Smooth muscle cell (in vitro differentiated cells): Measurements from ENCODE around the gene TLR2. TPM values are rescaled to one million over a fixed set of nuclear protein-coding genes. Genes with fewer than 3 reads are reported as not detected.
"Not testable (repeated sequence)": the region's sequence is repeated elsewhere in the genome, so short reads cannot be mapped to it uniquely, and the experiment has no call there.

Experiments
- DNase-seq: peaks from one replicate; lab custom pipeline; 2025; ENCODE audit not compliant: unreplicated experiment; lab: John Stamatoyannopoulos, UW
- H2AFZ ChIP-seq: fragments of 200-600 bp; sonication (generic); 2 replicates; pipeline ENCODE4 v1.6.0; 2016; ENCODE audit warnings: antibody characterized with exemption, low read depth, mild to moderate bottlenecking
- H3F3A ChIP-seq: fragments of 200-600 bp; sonication (generic); 2 replicates; pipeline ENCODE4 v1.6.0; 2017; ENCODE audit warnings: antibody characterized with exemption, low read depth
- H3K27ac ChIP-seq: fragments of 200-600 bp; sonication (generic); 2 replicates; pipeline ENCODE4 v1.5.1; 2016; ENCODE audit warnings: low read depth, mild to moderate bottlenecking
- H3K27me3 ChIP-seq: fragments of 200-600 bp; sonication (generic); 2 replicates; pipeline ENCODE4 v1.6.1; 2016; ENCODE audit warnings: low read depth, mild to moderate bottlenecking
- H3K36me3 ChIP-seq: fragments of 200-600 bp; sonication (generic); 2 replicates; pipeline ENCODE4 v1.5.1; 2016; ENCODE audit warnings: low read depth
- H3K4me1 ChIP-seq: fragments of 200-600 bp; sonication (generic); 2 replicates; pipeline ENCODE4 v1.5.1; 2016; ENCODE audit warnings: low read depth
- H3K4me2 ChIP-seq: fragments of 200-600 bp; sonication (generic); 2 replicates; pipeline ENCODE4 v1.6.0; 2016; ENCODE audit warnings: mild to moderate bottlenecking
- H3K4me3 ChIP-seq: fragments of 200-600 bp; sonication (generic); 2 replicates; pipeline ENCODE4 v1.5.1; 2016; ENCODE audit warnings: mild to moderate bottlenecking
- H3K79me2 ChIP-seq: fragments of 200-600 bp; sonication (generic); 2 replicates; pipeline ENCODE4 v1.6.0; 2016; ENCODE audit warnings: low read depth, mild to moderate bottlenecking
- H3K9ac ChIP-seq: fragments of 200-600 bp; sonication (generic); 2 replicates; pipeline ENCODE4 v1.6.0; 2016; ENCODE audit warnings: low read depth
- H3K9me3 ChIP-seq: fragments of 200-600 bp; sonication (generic); replicated peaks from 2 replicates; pipeline ENCODE4 v1.5.1; 2016; ENCODE audit warnings: low read depth
- H4K20me1 ChIP-seq: fragments of 200-600 bp; sonication (generic); 2 replicates; pipeline ENCODE4 v1.6.0; 2016; ENCODE audit warnings: low read depth
- CTCF ChIP-seq: fragments of 200-600 bp; sonication (generic); IDR thresholded peaks from 2 replicates; pipeline ENCODE4 v1.5.1; 2017; ENCODE audit warnings: borderline replicate concordance, mild to moderate bottlenecking, antibody characterized with exemption; ENCODE audit not compliant: insufficient read depth, poor library complexity, severe bottlenecking
- WGBS: methylation state at CpG from one replicate; pipeline ENCODE4 v1.1.7; 2016; ENCODE audit warnings: low lambda C conversion rate; 5-methylcytosine and 5-hydroxymethylcytosine counted together
- polyA plus RNA-seq: library from polyadenylated mRNA; unstranded; fragments of >200 nt; fragmentation: Nextera tagmentation; extraction: Ambion mirVana; gene quantifications from 2 replicates; pipeline ENCODE4 v1.2.1, GENCODE V29; 2016
- total RNA-seq: library from RNA; depleted of rRNA; stranded (reverse); fragments of >200 nt; gene quantifications from 2 replicates; pipeline ENCODE4 v1.2.3, GENCODE V29; 2014

Gene TLR2
- total and polyA plus RNA-seq, 2 experiments from 2014 or later: not detected

- Histone ChIP-seq H3K4me2 (no peak overlapping the region), H3K27ac (no peak overlapping the region), H3F3A (no peaks in the 10 kb centered on the region), H3K27me3 (no peaks in the 10 kb centered on the region), H3K4me1 (no peaks in the 10 kb centered on the region), H2AFZ (no peak overlapping the region), H3K4me3 (no peak overlapping the region), H3K9me3 (no peaks in the 10 kb centered on the region), H3K79me2 (no peaks in the 10 kb centered on the region), H3K9ac (no peak overlapping the region), H3K36me3 (no peaks in the 10 kb centered on the region), H4K20me1 (no peaks in the 10 kb centered on the region)
- TF ChIP-seq CTCF: no peak
- WGBS: 88% methylated on average over 1 of the region's 1 CpG
- DNase-seq: no peak
Measured at GRCh38 chr4:153663667-153664066, 20.4 kb upstream of the TLR2 start.

- H3K36me3 ChIP-seq, H3K79me2 ChIP-seq, H3K9ac ChIP-seq, H3K4me2 ChIP-seq, H2AFZ ChIP-seq, H3K9me3 ChIP-seq, H4K20me1 ChIP-seq, H3K27ac ChIP-seq, H3K4me3 ChIP-seq, H3K4me1 ChIP-seq, H3F3A ChIP-seq, H3K27me3 ChIP-seq, DNase-seq: not testable (repeated sequence)
- 82% methylated on average over 1 of the region's 1 CpG for WGBS
Measured at GRCh38 chr4:153666505-153666904, 17.6 kb upstream of the TLR2 start.

GRCh38 chr4:153668647-153669046, 15.4 kb upstream of the TLR2 start:
- H3K36me3 ChIP-seq: no peaks in the 10 kb centered on the region
- H3K4me2 ChIP-seq: no peak overlapping the region
- H3K79me2 ChIP-seq: no peaks in the 10 kb centered on the region
- no peaks in the 10 kb centered on the region for H3K9me3 ChIP-seq
- no peak for DNase-seq
- no peak overlapping the region for H3K4me3 ChIP-seq
- no peaks in the 10 kb centered on the region for H4K20me1 ChIP-seq
- H3K9ac ChIP-seq: no peak overlapping the region
- WGBS: 93% methylated on average over 2 of the region's 2 CpGs
- no peaks in the 10 kb centered on the region for H3K4me1 ChIP-seq
- no peaks in the 10 kb centered on the region for H3K27me3 ChIP-seq
- no peak overlapping the region for H2AFZ ChIP-seq
- TF ChIP-seq CTCF: no peak
- no peak overlapping the region for H3K27ac ChIP-seq
- no peaks in the 10 kb centered on the region for H3F3A ChIP-seq

- H2AFZ ChIP-seq: no peak overlapping the region
- no peak overlapping the region for H3K4me3 ChIP-seq
- no peaks in the 10 kb centered on the region for H3K27me3 ChIP-seq
- no peak for DNase-seq
- peaks cover under 1% of the 10 kb centered on the region for H3K9me3 ChIP-seq
- no peak for TF ChIP-seq CTCF
- H3K4me2 ChIP-seq: no peak overlapping the region
- 56% methylated on average over 3 of the region's 3 CpGs for WGBS
- H3K79me2 ChIP-seq: no peaks in the 10 kb centered on the region
- no peak overlapping the region for H3K27ac ChIP-seq
- no peaks in the 10 kb centered on the region for H3K4me1 ChIP-seq
- H3F3A ChIP-seq: no peaks in the 10 kb centered on the region
- H3K9ac ChIP-seq: no peak overlapping the region
- no peaks in the 10 kb centered on the region for H3K36me3 ChIP-seq
- H4K20me1 ChIP-seq: no peaks in the 10 kb centered on the region
Measured at GRCh38 chr4:153669838-153670237, 14.2 kb upstream of the TLR2 start.
